Liver (tissue), 9 donors: ENCODE measurements around the gene SEZ6L2. TPM values are rescaled to one million over a fixed set of nuclear protein-coding genes. Genes with fewer than 3 reads are reported as not detected.

Experiments used
- DNase-seq: peaks from one replicate; pipeline ENCODE4 v3.0.0-alpha.2; 2017; ENCODE audit warnings: low spot score
- H3K27ac ChIP-seq, 2 donors: one replicate each; pipeline ENCODE4 v1.7.0; 2013; ENCODE audit warnings: inconsistent platforms in 2 of 2, low read length in 2 of 2, control low read depth in 1 of 2, low read depth in 1 of 2, mild to moderate bottlenecking in 1 of 2
- H3K27me3 ChIP-seq, 4 donors: one replicate each; pipeline versions ENCODE4 v1.6.1 to v1.7.0; 2013; ENCODE audit warnings: low read length in 3 of 4, inconsistent platforms in 1 of 4, mild to moderate bottlenecking in 1 of 4, moderate library complexity in 1 of 4; ENCODE audit not compliant: control insufficient read depth in 4 of 4, insufficient read depth in 4 of 4
- H3K36me3 ChIP-seq, 4 donors: one replicate each; pipeline versions ENCODE4 v1.6.1 to v1.7.0; 2013; ENCODE audit warnings: low read length in 3 of 4, mild to moderate bottlenecking in 3 of 4, low read depth in 1 of 4, moderate library complexity in 1 of 4; ENCODE audit not compliant: control insufficient read depth in 4 of 4, insufficient read depth in 3 of 4
- H3K4me1 ChIP-seq, 4 donors: one replicate each; pipeline versions ENCODE4 v1.6.1 to v1.7.0; 2013; ENCODE audit warnings: low read length in 3 of 4, mild to moderate bottlenecking in 3 of 4, moderate library complexity in 1 of 4; ENCODE audit not compliant: control insufficient read depth in 4 of 4, insufficient read depth in 4 of 4
- H3K4me3 ChIP-seq, 3 donors: one replicate each; pipeline versions ENCODE4 v1.6.1 to v1.7.0; 2013; ENCODE audit warnings: low read length in 3 of 3, control low read depth in 1 of 3, low read depth in 1 of 3, mild to moderate bottlenecking in 1 of 3
- H3K9ac ChIP-seq, 2 donors: one replicate each; pipeline ENCODE4 v1.7.0; 2013; ENCODE audit warnings: low read length in 2 of 2, mild to moderate bottlenecking in 2 of 2, moderate library complexity in 2 of 2, control low read depth in 1 of 2, low read depth in 1 of 2
- H3K9me3 ChIP-seq, 4 donors: one replicate each; pipeline versions ENCODE4 v1.6.1 to v1.7.0; 2013; ENCODE audit warnings: low read length in 3 of 4; ENCODE audit not compliant: control insufficient read depth in 4 of 4
- EGR1 ChIP-seq, 2 donors: IDR thresholded peaks; 2 replicates each; pipeline ENCODE4 v1.6.1; 2016 to 2018; ENCODE audit warnings: antibody characterized with exemption in 2 of 2, low read depth in 2 of 2
- FOXA1 ChIP-seq: IDR thresholded peaks from 2 replicates; pipeline ENCODE4 v1.6.1; 2016; ENCODE audit warnings: antibody characterized with exemption
- HNF4A ChIP-seq, 2 donors: conservative IDR thresholded peaks; 2 replicates each; pipeline ENCODE4 v1.6.1; 2016; ENCODE audit warnings: antibody characterized with exemption in 2 of 2, mild to moderate bottlenecking in 2 of 2
- HNF4G ChIP-seq: IDR thresholded peaks from 2 replicates; pipeline ENCODE4 v1.6.1; 2016; ENCODE audit warnings: antibody characterized with exemption
- NR2F2 ChIP-seq: IDR thresholded peaks from 2 replicates; pipeline ENCODE4 v1.6.1; 2016; ENCODE audit warnings: antibody characterized with exemption
- RAD21 ChIP-seq, 2 donors: IDR thresholded peaks; 2 replicates each; pipeline ENCODE4 v1.6.1; 2016; ENCODE audit warnings: antibody characterized with exemption in 2 of 2, mild to moderate bottlenecking in 2 of 2
- RXRA ChIP-seq, 2 donors: IDR thresholded peaks; 2 replicates each; pipeline ENCODE4 v1.6.1; 2017 to 2018; ENCODE audit warnings: antibody characterized with exemption in 2 of 2, mild to moderate bottlenecking in 1 of 2
- SP1 ChIP-seq: IDR thresholded peaks from 2 replicates; pipeline ENCODE4 v1.6.1; 2018; ENCODE audit warnings: antibody characterized with exemption, mild to moderate bottlenecking
- TAF1 ChIP-seq: conservative IDR thresholded peaks from 2 replicates; pipeline ENCODE4 v1.6.1; 2016; ENCODE audit warnings: antibody characterized with exemption, mild to moderate bottlenecking
- YY1 ChIP-seq: IDR thresholded peaks from 2 replicates; pipeline ENCODE4 v1.6.1; 2016; ENCODE audit warnings: antibody characterized with exemption, mild to moderate bottlenecking
- WGBS: extraction: QIAGEN DNeasy Blood & Tissue Kit; methylation state at CpG from one replicate; pipeline ENCODE4 v1.1.7; 2013; 5-methylcytosine and 5-hydroxymethylcytosine counted together
- polyA plus RNA-seq, 2 donors: library from polyadenylated mRNA; stranded (reverse) in 1 of 2; unstranded in 1 of 2; fragments of 200-250 nt in 1 of 2; fragments of >200 nt in 1 of 2; fragmentation: Nextera tagmentation in 1 of 2; extraction: Ambion mirVana in 1 of 2; gene quantifications; one replicate each; pipeline versions ENCODE4 v1.2.1 to v1.2.3, GENCODE V29; 2013 to 2015
- total RNA-seq, 2 donors: library from RNA; depleted of rRNA; stranded (reverse); fragments of >200 nt; gene quantifications; one replicate each; pipeline ENCODE4 v1.2.3, GENCODE V29; 2014
- TF ChIP-seq, protein P1 (sequence below): fragments of 150-350 bp; IDR thresholded peaks from 2 replicates; pipeline ENCODE4 v1.5.1; 2017; ENCODE audit warnings: improper control_type of control experiment, low read depth, low read length; ENCODE audit not compliant: missing input control
- TF ChIP-seq, protein P2 (sequence below): IDR thresholded peaks from 2 replicates; pipeline ENCODE4 v1.6.1; 2016; ENCODE audit warnings: antibody characterized with exemption
- TF ChIP-seq, protein P3 (sequence below): IDR thresholded peaks from 2 replicates; pipeline ENCODE4 v1.6.1; 2016; ENCODE audit warnings: antibody characterized with exemption
- donor health status: healthy.
- donor health status: healthy.
- donor health status: healthy.
- donor health status: healthy.
- donor health status: healthy.

SEZ6L2 gene
- total and polyA plus RNA-seq, 4 donors, result 0.24 to 0.37 (median 0.30) TPM

DNA sequence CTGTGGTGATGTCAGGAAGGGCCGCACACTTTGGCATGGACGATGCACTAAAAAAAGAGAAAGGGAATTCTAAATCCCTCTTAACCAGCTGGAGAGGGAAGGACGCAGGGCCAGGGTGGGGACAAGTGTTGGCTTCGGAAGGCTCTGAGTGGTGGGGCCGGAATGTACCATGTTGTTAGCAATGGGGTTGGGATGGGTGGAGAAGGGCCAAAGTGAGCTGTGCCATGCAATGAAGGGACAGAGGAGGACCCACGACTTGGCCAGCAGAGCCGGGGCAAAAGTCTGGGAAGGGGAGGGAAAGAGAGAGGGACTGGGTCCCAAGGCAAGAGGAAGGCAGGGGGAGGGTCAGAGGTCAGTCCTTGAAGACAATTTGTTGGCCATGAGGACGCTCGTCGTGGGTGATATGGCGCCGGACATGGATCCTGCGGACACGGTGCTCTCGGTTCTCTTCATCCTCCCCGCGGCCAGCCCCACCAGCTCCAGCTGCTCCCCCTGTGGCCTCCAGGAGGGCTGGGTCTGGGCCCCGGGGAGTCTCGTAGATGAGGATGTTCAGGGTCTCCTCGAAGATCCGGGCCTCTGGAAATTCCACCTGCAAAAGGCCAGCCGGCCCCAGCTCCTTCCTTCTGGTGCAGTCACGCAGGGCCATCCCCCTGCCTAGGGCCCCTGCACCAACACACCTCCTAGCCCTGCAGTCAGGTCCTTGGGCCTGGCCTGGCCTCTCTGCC lies 7.3 kb upstream of the SEZ6L2 start:
- H3K27me3 ChIP-seq, result no peaks in the 10 kb centered on the region
- no peak for DNase-seq
- TF ChIP-seq RXRA (IDR thresholded peaks at IDR 0.05) (no peak), EGR1 (IDR thresholded peaks at IDR 0.05; ENCODE audit: low read depth in 2 of 2) (no peak), YY1 (no peak), NR2F2 (no peak), SP1 (no peak)
- TF ChIP-seq, protein P1, sequence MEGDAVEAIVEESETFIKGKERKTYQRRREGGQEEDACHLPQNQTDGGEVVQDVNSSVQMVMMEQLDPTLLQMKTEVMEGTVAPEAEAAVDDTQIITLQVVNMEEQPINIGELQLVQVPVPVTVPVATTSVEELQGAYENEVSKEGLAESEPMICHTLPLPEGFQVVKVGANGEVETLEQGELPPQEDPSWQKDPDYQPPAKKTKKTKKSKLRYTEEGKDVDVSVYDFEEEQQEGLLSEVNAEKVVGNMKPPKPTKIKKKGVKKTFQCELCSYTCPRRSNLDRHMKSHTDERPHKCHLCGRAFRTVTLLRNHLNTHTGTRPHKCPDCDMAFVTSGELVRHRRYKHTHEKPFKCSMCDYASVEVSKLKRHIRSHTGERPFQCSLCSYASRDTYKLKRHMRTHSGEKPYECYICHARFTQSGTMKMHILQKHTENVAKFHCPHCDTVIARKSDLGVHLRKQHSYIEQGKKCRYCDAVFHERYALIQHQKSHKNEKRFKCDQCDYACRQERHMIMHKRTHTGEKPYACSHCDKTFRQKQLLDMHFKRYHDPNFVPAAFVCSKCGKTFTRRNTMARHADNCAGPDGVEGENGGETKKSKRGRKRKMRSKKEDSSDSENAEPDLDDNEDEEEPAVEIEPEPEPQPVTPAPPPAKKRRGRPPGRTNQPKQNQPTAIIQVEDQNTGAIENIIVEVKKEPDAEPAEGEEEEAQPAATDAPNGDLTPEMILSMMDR, result no peak
- TF ChIP-seq, protein P2, sequence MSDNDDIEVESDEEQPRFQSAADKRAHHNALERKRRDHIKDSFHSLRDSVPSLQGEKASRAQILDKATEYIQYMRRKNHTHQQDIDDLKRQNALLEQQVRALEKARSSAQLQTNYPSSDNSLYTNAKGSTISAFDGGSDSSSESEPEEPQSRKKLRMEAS, result no peak
- no peak overlapping the region for H3K9ac ChIP-seq
- no peak overlapping the region for H3K4me3 ChIP-seq
- H3K4me1 ChIP-seq, result no peaks in the 10 kb centered on the region
- H3K36me3 ChIP-seq, result peaks cover 0 to 2% (median 0%) of the 10 kb centered on the region in 4 donors
- 92% methylated on average over 23 of the region's 23 CpGs for WGBS
- no peak overlapping the region for H3K27ac ChIP-seq
- no peaks in the 10 kb centered on the region for H3K9me3 ChIP-seq

DNA sequence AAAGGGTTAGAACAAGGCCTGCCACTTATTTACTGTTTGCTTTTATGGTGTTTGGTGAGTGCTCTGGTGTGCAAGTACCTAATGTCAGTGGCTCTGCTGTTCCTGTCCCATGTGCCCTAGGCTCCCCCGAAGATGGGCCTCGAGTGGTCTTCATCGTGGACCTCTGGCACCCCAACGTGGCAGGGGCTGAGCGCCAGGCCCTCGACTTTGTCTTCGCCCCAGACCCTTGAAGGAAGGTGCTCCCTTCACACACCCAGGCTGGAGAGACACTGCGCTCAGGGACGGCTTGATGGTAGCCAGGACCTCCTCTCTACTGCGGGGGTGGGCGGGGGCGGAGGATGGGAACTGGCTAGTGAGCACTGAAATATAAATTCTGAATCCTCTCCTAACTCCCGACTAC lies 6.3 kb upstream of the SEZ6L2 start:
- Histone ChIP-seq H3K27ac (no peak overlapping the region), H3K27me3 (no peaks in the 10 kb centered on the region), H3K9me3 (no peaks in the 10 kb centered on the region), H3K4me3 (no peak overlapping the region), H3K4me1 (peaks cover 0 to 2% (median 0%) of the 10 kb centered on the region in 4 donors), H3K36me3 (peaks cover 0 to 2% (median 0%) of the 10 kb centered on the region in 4 donors), H3K9ac (no peak overlapping the region)
- TF ChIP-seq, protein P3, sequence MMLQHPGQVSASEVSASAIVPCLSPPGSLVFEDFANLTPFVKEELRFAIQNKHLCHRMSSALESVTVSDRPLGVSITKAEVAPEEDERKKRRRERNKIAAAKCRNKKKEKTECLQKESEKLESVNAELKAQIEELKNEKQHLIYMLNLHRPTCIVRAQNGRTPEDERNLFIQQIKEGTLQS, result no peak
- no peak for TF ChIP-seq EGR1 (IDR thresholded peaks at IDR 0.05; ENCODE audit: low read depth in 2 of 2)
- no peak for TF ChIP-seq HNF4G
- no peak for TF ChIP-seq NR2F2
- TF ChIP-seq, protein P2, result no peak
- TF ChIP-seq HNF4A (conservative IDR thresholded peaks at IDR 0.05), result no peak
- TF ChIP-seq SP1, result no peak
- no peak for TF ChIP-seq TAF1
- no peak for TF ChIP-seq RAD21 (IDR thresholded peaks at IDR 0.05)
- WGBS, result 88% methylated on average over 13 of the region's 13 CpGs
- DNase-seq, result no peak

DNA sequence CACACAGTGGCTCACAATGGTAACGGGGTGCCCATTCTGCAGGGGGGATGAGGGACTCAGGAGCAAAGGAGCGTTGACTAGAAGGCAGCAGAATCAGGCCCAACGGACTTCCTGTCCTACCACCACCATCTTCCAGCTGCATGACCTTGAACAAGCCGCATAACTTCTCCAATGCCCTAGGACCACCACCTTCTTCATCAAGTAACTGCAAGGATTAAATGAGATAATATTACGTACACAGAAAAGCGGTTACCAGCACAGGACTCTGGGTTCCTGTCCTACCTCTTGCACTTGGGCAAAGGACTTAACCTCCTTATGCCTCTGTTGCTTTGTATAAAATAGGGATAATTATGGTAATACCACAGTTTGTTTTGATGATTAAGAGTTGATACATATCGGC lies 5.6 kb upstream of the SEZ6L2 start:
- TF ChIP-seq FOXA1, result no peak
- TF ChIP-seq HNF4G, result no peak
- TF ChIP-seq NR2F2, result no peak
- H3K4me1 ChIP-seq, result peaks cover 0 to 7% (median 3%) of the 10 kb centered on the region in 4 donors
- no peaks in the 10 kb centered on the region for H3K9me3 ChIP-seq
- H3K4me3 ChIP-seq, result no peak overlapping the region
- no peak overlapping the region for H3K27ac ChIP-seq
- H3K9ac ChIP-seq, result no peak overlapping the region
- 94% methylated on average over 7 of the region's 7 CpGs for WGBS
- no peak for DNase-seq
- no peaks in the 10 kb centered on the region for H3K27me3 ChIP-seq
- H3K36me3 ChIP-seq, result peaks cover 0 to 2% (median 0%) of the 10 kb centered on the region in 4 donors
